ENCODE results near the gene AKAP8L. TPM values are rescaled to one million over a fixed set of nuclear protein-coding genes. Genes with fewer than 3 reads are reported as not detected.
A peak's percentile ranks its signal among the peaks of the same experiment; 100 is the strongest.
"Not testable (repeated sequence)": the region's sequence is repeated elsewhere in the genome, so short reads cannot be mapped to it uniquely, and the experiment has no call there.

The AKAP8L gene
- total RNA-seq, 2 donors from 2014 or later: 190 to 237 TPM

DNA sequence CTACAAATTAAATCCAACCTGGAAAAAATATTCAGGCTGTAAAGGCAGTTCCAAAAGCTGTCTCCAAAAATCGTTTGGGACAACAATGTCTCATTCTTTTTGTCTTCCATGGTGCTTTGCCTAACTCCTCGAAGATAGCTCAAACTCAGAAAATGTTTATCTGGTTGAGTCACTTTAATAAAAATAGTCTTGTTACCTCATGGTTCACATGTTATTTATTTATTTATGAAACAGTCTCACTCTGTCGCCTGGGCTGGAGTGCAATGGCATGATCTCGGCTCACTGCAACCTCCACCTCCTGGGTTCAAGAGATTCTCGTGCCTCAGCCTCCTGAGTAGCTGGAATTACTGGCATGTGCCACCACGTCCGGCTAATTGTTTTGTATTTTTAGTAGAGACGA lies 81.6 kb downstream of the AKAP8L start:
- H3K27me3 Mint-ChIP-seq (ENCODE audit: insufficient read depth): no peaks in the 10 kb centered on the region

GRCh38 chr19:15335992-15336391 lies 82.8 kb downstream of the AKAP8L start:
- H3K9me3 Mint-ChIP-seq; H3K4me1 Mint-ChIP-seq; H3K36me3 Mint-ChIP-seq (ENCODE audit: low read depth); H3K4me3 Mint-ChIP-seq; H3K27ac ChIP-seq (ENCODE audit: low read depth, low read length); H3K4me3 ChIP-seq (ENCODE audit: low read length); DNase-seq; H3K9me3 ChIP-seq (ENCODE audit: control insufficient read depth, low read length); H3K27ac Mint-ChIP-seq; H3K4me1 ChIP-seq (ENCODE audit: control insufficient read depth, insufficient read depth, low read length); H3K27me3 ChIP-seq (ENCODE audit: control insufficient read depth, insufficient read depth, low read length, poor library complexity, severe bottlenecking); H3K9ac ChIP-seq (ENCODE audit: extremely low read depth, low read length, poor library complexity, severe bottlenecking); H3K27me3 Mint-ChIP-seq (ENCODE audit: insufficient read depth): not testable (repeated sequence)
- H3K36me3 ChIP-seq (ENCODE audit: control insufficient read depth, insufficient read depth, low read length): peaks cover 15% of the 10 kb centered on the region
- 87 to 90% methylated on average over 6 to 7 of the region's 7 CpGs for WGBS, 2 experiments (ENCODE audit: insufficient coverage in 1 of 2, insufficient read length in 1 of 2)

More for the DNA sequence above, 81.6 kb downstream of the AKAP8L start:
- Histone ChIP-seq H3K27ac (ENCODE audit: low read depth, low read length) (no peak overlapping the region), H3K4me1 (ENCODE audit: control insufficient read depth, insufficient read depth, low read length) (no peaks in the 10 kb centered on the region), H3K9me3 (ENCODE audit: control insufficient read depth, low read length) (no peaks in the 10 kb centered on the region), H3K9ac (ENCODE audit: extremely low read depth, low read length, poor library complexity, severe bottlenecking) (no peak overlapping the region), H3K27me3 (ENCODE audit: control insufficient read depth, insufficient read depth, low read length, poor library complexity, severe bottlenecking) (no peaks in the 10 kb centered on the region), H3K4me3 (ENCODE audit: low read length) (no peak overlapping the region), H3K36me3 (ENCODE audit: control insufficient read depth, insufficient read depth, low read length) (peaks cover 15% of the 10 kb centered on the region)
- Mint-ChIP-seq H3K36me3 (ENCODE audit: low read depth) (peaks cover 5% of the 10 kb centered on the region), H3K9me3 (no peaks in the 10 kb centered on the region), H3K27ac (no peak overlapping the region), H3K4me1 (no peaks in the 10 kb centered on the region), H3K4me3 (no peak overlapping the region)
- no peak for DNase-seq
- no peak for TF ChIP-seq CTCF (conservative IDR thresholded peaks at IDR 0.05)
- 91 to 100% methylated on average over 6 to 8 of the region's 8 CpGs for WGBS, 2 experiments (ENCODE audit: insufficient coverage in 1 of 2, insufficient read length in 1 of 2)

DNA sequence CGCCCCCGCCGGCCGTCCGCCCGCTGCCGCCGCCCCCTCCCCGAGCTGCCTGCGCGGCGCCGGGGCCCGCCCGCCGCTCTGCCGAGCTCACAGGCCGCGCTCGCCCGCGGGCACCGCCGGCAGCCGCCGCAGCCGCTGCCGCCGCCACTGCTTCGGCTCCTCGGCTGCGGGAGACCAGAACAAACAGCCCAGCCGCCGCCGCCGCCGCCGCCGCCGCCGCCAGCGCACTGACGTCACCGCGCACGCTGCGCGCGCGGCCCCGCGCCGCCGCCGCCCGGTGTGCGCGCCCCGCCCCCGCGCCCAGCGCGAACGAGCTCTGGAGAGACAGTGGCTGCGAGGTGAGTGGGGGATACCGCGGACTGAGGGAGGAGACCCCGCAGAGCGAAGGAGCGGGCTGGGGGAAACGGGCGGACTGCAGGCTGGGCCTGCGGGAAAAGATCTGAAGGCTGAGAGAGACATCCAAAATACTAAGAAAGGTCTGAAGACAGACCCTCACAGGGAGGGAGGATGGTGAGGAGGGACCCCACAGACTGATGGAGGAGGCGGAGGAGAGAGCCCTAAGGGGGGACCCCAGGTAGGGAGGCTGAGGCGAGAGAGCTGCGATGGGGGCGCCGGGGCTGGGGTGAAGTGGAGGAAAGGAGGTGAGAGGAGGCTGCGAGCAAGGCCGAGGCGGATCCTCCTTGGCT lies 86.3 kb downstream of the AKAP8L start, which contains the start of gene BRD4:
Gene BRD4, minus strand, starts transcription at position 229 of the 686 bp plus-strand sequence. CDS start 59,440 bp downstream, outside the sequence.
- Histone ChIP-seq H3K36me3 (ENCODE audit: control insufficient read depth, insufficient read depth, low read length) (no peaks in the 10 kb centered on the region), H3K9ac (ENCODE audit: extremely low read depth, low read length, poor library complexity, severe bottlenecking) (peak within 1 kb of the TSS; percentile 94), H3K4me3 (ENCODE audit: low read length) (peak within 1 kb of the TSS; percentile 98), H3K4me1 (ENCODE audit: control insufficient read depth, insufficient read depth, low read length) (no peaks in the 10 kb centered on the region), H3K27me3 (ENCODE audit: control insufficient read depth, insufficient read depth, low read length, poor library complexity, severe bottlenecking) (no peaks in the 10 kb centered on the region), H3K9me3 (ENCODE audit: control insufficient read depth, low read length) (no peaks in the 10 kb centered on the region), H3K27ac (ENCODE audit: low read depth, low read length) (peak within 1 kb of the TSS; percentile 89)
- DNase-seq: peak; percentile 90
- Mint-ChIP-seq H3K4me3 (peak within 1 kb of the TSS; percentile 97), H3K9me3 (no peaks in the 10 kb centered on the region), H3K36me3 (ENCODE audit: low read depth) (peaks cover 6% of the 10 kb centered on the region), H3K4me1 (peaks cover 25% of the 10 kb centered on the region), H3K27me3 (ENCODE audit: insufficient read depth) (no peaks in the 10 kb centered on the region), H3K27ac (peak within 1 kb of the TSS; percentile 98)
- 3 to 13% methylated on average over 26 to 78 of the region's 81 CpGs for WGBS, 2 experiments (ENCODE audit: insufficient coverage in 1 of 2, insufficient read length in 1 of 2)
- TF ChIP-seq CTCF (conservative IDR thresholded peaks at IDR 0.05): no peak

All from endodermal cell (in vitro differentiated cells).